H1 (cell line): ENCODE measurements around the gene TRDN. TPM values are rescaled to one million over a fixed set of nuclear protein-coding genes. Genes with fewer than 3 reads are reported as not detected.

Experiments used
- CTCF ChIA-PET: fragments of 300-600 bp; sonication (Branson Sonifier 250); formaldehyde crosslinking; loops from one replicate; lab custom pipeline; 2021; ENCODE audit not compliant: partially characterized antibody; lab: Charles Lee
- POLR2A ChIA-PET: fragments of 300-600 bp; sonication (Branson Sonifier 250); formaldehyde crosslinking; loops from one replicate; lab custom pipeline; 2021; ENCODE audit warnings: inconsistent platforms; ENCODE audit not compliant: partially characterized antibody; lab: Charles Lee
- DNase-seq, 2 experiments: peaks; one replicate each; pipeline versions ENCODE4 v3.0.0 to v3.0.0-alpha.2; 2010 to 2022; ENCODE audit warnings: low spot score in 2 of 2, low read depth in 1 of 2, mixed read lengths in 1 of 2
- FAIRE-seq: peaks from 2 replicates; lab custom pipeline; 2011; peaks lifted over from hg19 to GRCh38; lab: Jason Lieb, UNC
- H2AFZ ChIP-seq: 2 replicates; pipeline ENCODE4 v1.8.1; 2012; ENCODE audit warnings: low read length, inconsistent platforms
- H2AK5ac ChIP-seq: 2 replicates; pipeline ENCODE4 v1.6.1; 2013; ENCODE audit warnings: low read depth, low read length
- H2BK120ac ChIP-seq: replicated peaks from 2 replicates; pipeline ENCODE3; 2013; ENCODE audit warnings: low read depth, low read length, inconsistent platforms
- H2BK12ac ChIP-seq: 2 replicates; pipeline ENCODE4 v1.6.1; 2013; ENCODE audit warnings: low read depth, low read length
- H2BK15ac ChIP-seq: 2 replicates; pipeline ENCODE4 v1.6.1; 2013; ENCODE audit warnings: low read length
- H2BK20ac ChIP-seq: 2 replicates; pipeline ENCODE4 v1.6.1; 2013; ENCODE audit warnings: low read length
- H2BK5ac ChIP-seq: 2 replicates; pipeline ENCODE4 v1.6.1; 2013; ENCODE audit warnings: low read depth, low read length
- H3K14ac ChIP-seq: 2 replicates; pipeline ENCODE4 v1.6.1; 2013; ENCODE audit warnings: inconsistent platforms; ENCODE audit not compliant: insufficient read length
- H3K18ac ChIP-seq: 2 replicates; pipeline ENCODE4 v1.6.1; 2013; ENCODE audit warnings: low read length; ENCODE audit errors: extremely low read depth
- H3K23ac ChIP-seq: 2 replicates; pipeline ENCODE4 v1.6.1; 2013; ENCODE audit warnings: inconsistent platforms; ENCODE audit not compliant: insufficient read length
- H3K23me2 ChIP-seq: 2 replicates; pipeline ENCODE4 v1.6.1; 2013; ENCODE audit warnings: low read depth, low read length
- H3K27ac ChIP-seq: 2 replicates; pipeline ENCODE4 v1.6.1; 2011; ENCODE audit warnings: low read depth, low read length, inconsistent platforms
- H3K27me3 ChIP-seq, 4 experiments: replicated peaks in 1 of 4; 1 replicate in 1 of 4; 2 replicates in 3 of 4; pipeline versions ENCODE4 v1.6.1 to v1.8.1; 2011 to 2013; ENCODE audit warnings: low read length in 3 of 4, mild to moderate bottlenecking in 3 of 4, inconsistent platforms in 2 of 4, mixed read lengths in 2 of 4, moderate library complexity in 1 of 4; ENCODE audit not compliant: control insufficient read depth in 3 of 4, insufficient read depth in 3 of 4; ENCODE audit errors: extremely low read depth in 1 of 4
- H3K36me3 ChIP-seq, 4 experiments: 2 replicates each; pipeline versions ENCODE4 v1.6.1 to v1.8.1; 2011 to 2013; ENCODE audit warnings: mild to moderate bottlenecking in 4 of 4, low read length in 3 of 4, moderate library complexity in 2 of 4, control low read depth in 1 of 4, inconsistent platforms in 1 of 4; ENCODE audit not compliant: insufficient read depth in 4 of 4, control insufficient read depth in 2 of 4
- H3K4ac ChIP-seq: replicated peaks from 2 replicates; pipeline ENCODE3; 2013; ENCODE audit warnings: low read length, low read depth, mixed read lengths, inconsistent platforms; ENCODE audit not compliant: insufficient read length
- H3K4me1 ChIP-seq, 4 experiments: replicated peaks in 1 of 4; 1 replicate in 1 of 4; 2 replicates in 3 of 4; pipeline versions ENCODE4 v1.6.1 to v1.8.1; 2011 to 2013; ENCODE audit warnings: low read length in 3 of 4, inconsistent platforms in 2 of 4, mixed read lengths in 1 of 4; ENCODE audit not compliant: insufficient read depth in 4 of 4, control insufficient read depth in 3 of 4
- H3K4me2 ChIP-seq, 2 experiments: 2 replicates each; pipeline versions ENCODE4 v1.6.1 to v1.8.1; 2011 to 2013; ENCODE audit warnings: low read depth in 2 of 2, low read length in 2 of 2, control low read depth in 1 of 2, inconsistent platforms in 1 of 2, mild to moderate bottlenecking in 1 of 2; ENCODE audit not compliant: insufficient read depth in 1 of 2
- H3K4me3 ChIP-seq, 4 experiments: fragments of 200-600, 300-600 bp in 1 of 4; sonication (generic), shearing (Covaris generic), sonication (Bioruptor Twin) in 1 of 4; 2 replicates each; pipeline versions ENCODE4 v1.5.1 to v1.8.1; 2011 to 2016; ENCODE audit warnings: low read length in 4 of 4, low read depth in 3 of 4, control low read depth in 2 of 4, inconsistent platforms in 2 of 4, mild to moderate bottlenecking in 2 of 4, mixed read lengths in 1 of 4, moderate library complexity in 1 of 4; ENCODE audit not compliant: insufficient read depth in 2 of 4; ENCODE audit errors: extremely low read depth in 1 of 4
- H3K56ac ChIP-seq: replicated peaks from 2 replicates; pipeline ENCODE3; 2013; ENCODE audit warnings: low read depth, mild to moderate bottlenecking, mixed read lengths, low read length, inconsistent platforms; ENCODE audit not compliant: insufficient read length
- H3K79me1 ChIP-seq: 2 replicates; pipeline ENCODE4 v1.6.1; 2013; ENCODE audit warnings: low read depth, low read length, control low read depth
- H3K79me2 ChIP-seq, 2 experiments: 2 replicates each; pipeline versions ENCODE4 v1.6.1 to v1.8.1; 2012 to 2013; ENCODE audit warnings: low read length in 2 of 2, mild to moderate bottlenecking in 2 of 2, inconsistent platforms in 1 of 2; ENCODE audit not compliant: insufficient read depth in 2 of 2, control insufficient read depth in 1 of 2
- H3K9ac ChIP-seq, 4 experiments: replicated peaks in 1 of 4; 1 replicate in 1 of 4; 2 replicates in 3 of 4; pipeline versions ENCODE4 v1.6.1 to v1.8.1; 2011 to 2013; ENCODE audit warnings: low read depth in 3 of 4, low read length in 3 of 4, control low read depth in 2 of 4, mild to moderate bottlenecking in 2 of 4, moderate library complexity in 2 of 4, inconsistent platforms in 1 of 4; ENCODE audit errors: extremely low read depth in 1 of 4
- H3K9me3 ChIP-seq, 2 experiments: 2 replicates each; pipeline versions ENCODE4 v1.6.1 to v1.8.1; 2012 to 2013; ENCODE audit warnings: mild to moderate bottlenecking in 2 of 2, moderate library complexity in 2 of 2, control low read depth in 1 of 2, inconsistent platforms in 1 of 2, low read depth in 1 of 2, low read length in 1 of 2, mixed read lengths in 1 of 2; ENCODE audit not compliant: insufficient read depth in 2 of 2
- H4K20me1 ChIP-seq, 2 experiments: replicated peaks in 1 of 2; 2 replicates each; pipeline versions ENCODE3 to v1.8.1; 2011 to 2013; ENCODE audit warnings: inconsistent platforms in 2 of 2, low read length in 2 of 2, mild to moderate bottlenecking in 1 of 2; ENCODE audit not compliant: insufficient read depth in 2 of 2, control insufficient read depth in 1 of 2
- H4K5ac ChIP-seq: 2 replicates; pipeline ENCODE4 v1.6.1; 2013; ENCODE audit warnings: low read length, low read depth, mixed read lengths, inconsistent platforms; ENCODE audit not compliant: insufficient read length
- H4K8ac ChIP-seq: 2 replicates; pipeline ENCODE4 v1.8.0; 2013; ENCODE audit warnings: mild to moderate bottlenecking, moderate library complexity, low read length, inconsistent platforms; ENCODE audit not compliant: insufficient read depth; ENCODE audit errors: extremely low read depth
- H4K91ac ChIP-seq: replicated peaks from 2 replicates; pipeline ENCODE3; 2013; ENCODE audit warnings: low read length, mixed read lengths, inconsistent platforms; ENCODE audit not compliant: insufficient read length
- GTF2F1 ChIP-seq: IDR thresholded peaks from 2 replicates; pipeline ENCODE4 v1.6.1; 2012; ENCODE audit warnings: low read depth, low read length, improper control_type of control experiment, borderline replicate concordance
- polyA plus RNA-seq, 7 experiments: library from polyadenylated mRNA; depleted of rRNA in 3 of 7; stranded (reverse) in 5 of 7; unstranded in 2 of 7; fragments of >200 nt in 5 of 7; fragments of 200-250 nt in 2 of 7; gene quantifications; 1 replicate in 5 of 7; 2 replicates in 1 of 7; 4 replicates in 1 of 7; pipeline versions ENCODE4 v1.2.1 to v1.2.3, GENCODE V29; 2011 to 2013; ENCODE audit warnings: missing spikeins in 2 of 7, mixed read lengths in 2 of 7
- total RNA-seq: library from RNA; stranded (reverse); fragmentation: NEBNext Ultra II Directional; extraction: Animal tissue kit (Norgen Biotek cat#: 25700); gene quantifications from 2 replicates; pipeline ENCODE4 v1.2.1, GENCODE V29; 2021

The TRDN gene
- total and polyA plus RNA-seq, 2 of the 8 experiments (the other 6 are each of a cell fraction or from before 2014, with no cell fraction given): 1.6 to 41.6 TPM

GRCh38 chr6:123338394-123338793 lies 298.4 kb downstream of the TRDN start:
- Histone ChIP-seq H3K56ac (no peak overlapping the region), H3K4me2 (no peak overlapping the region), H4K91ac (no peak overlapping the region), H3K23ac (no peak overlapping the region), H3K4ac (no peak overlapping the region), H3K14ac (no peak overlapping the region), H2BK120ac (no peak overlapping the region), H3K79me2 (no peaks in the 10 kb centered on the region), H3K4me1 (no peaks in the 10 kb centered on the region), H2AFZ (no peak overlapping the region), H4K5ac (no peak overlapping the region), H3K27me3 (no peaks in the 10 kb centered on the region), H3K4me3 (no peak overlapping the region), H3K27ac (no peak overlapping the region)
- POLR2A ChIA-PET: no interaction called here
- DNase-seq: no peak
- no peak for TF ChIP-seq GTF2F1
- TF ChIP-seq, all 59 proteins: peak for 0
- Histone ChIP-seq H3K18ac (no peak overlapping the region), H2BK12ac (no peak overlapping the region), H2AK5ac (no peak overlapping the region), H3K79me1 (no peaks in the 10 kb centered on the region), H3K9me3 (no peaks in the 10 kb centered on the region), H3K23me2 (no peaks in the 10 kb centered on the region), H3K9ac (no peak overlapping the region), H3K36me3 (no peaks in the 10 kb centered on the region), H4K8ac (no peak overlapping the region; the same call in 1 of the 2 replicates), H4K20me1 (no peaks in the 10 kb centered on the region), H2BK15ac (no peak overlapping the region), H2BK20ac (no peak overlapping the region), H2BK5ac (no peak overlapping the region)
- CTCF ChIA-PET: interaction anchor here (0.8 to 1.6 kb wide), 3 partner anchors 21 to 467 kb away, joined by 3 to 4 read pairs (median 3); no protein-coding TSS in a partner anchor
- FAIRE-seq: no peak
